ENCODE measurements around the gene SUPT20HL2.
"Not testable (repeated sequence)": the region's sequence is repeated elsewhere in the genome, so short reads cannot be mapped to it uniquely, and the experiment has no call there.

Gene SUPT20HL2
- total RNA-seq, result 0 reads per million in 4 experiments

GRCh38 chrX:24314019-24314635 lies at the start of gene SUPT20HL2:
Gene SUPT20HL2 (minus strand): TSS chrX:24314069. CDS start chrX:24313315, 754 bp downstream.
- DNase-seq, result no peak

- DNase-seq, result not testable (repeated sequence)
Observed at GRCh38 chrX:24362089-24362745, 48.3 kb upstream of the SUPT20HL2 start.

- DNase-seq, result no peak
Observed at GRCh38 chrX:24360272-24360671, 46.4 kb upstream of the SUPT20HL2 start, which contains the start of gene SUPT20HL1. Gene SUPT20HL1 (plus strand): TSS chrX:24360639. CDS start chrX:24362761, 2,122 bp downstream.

DNA sequence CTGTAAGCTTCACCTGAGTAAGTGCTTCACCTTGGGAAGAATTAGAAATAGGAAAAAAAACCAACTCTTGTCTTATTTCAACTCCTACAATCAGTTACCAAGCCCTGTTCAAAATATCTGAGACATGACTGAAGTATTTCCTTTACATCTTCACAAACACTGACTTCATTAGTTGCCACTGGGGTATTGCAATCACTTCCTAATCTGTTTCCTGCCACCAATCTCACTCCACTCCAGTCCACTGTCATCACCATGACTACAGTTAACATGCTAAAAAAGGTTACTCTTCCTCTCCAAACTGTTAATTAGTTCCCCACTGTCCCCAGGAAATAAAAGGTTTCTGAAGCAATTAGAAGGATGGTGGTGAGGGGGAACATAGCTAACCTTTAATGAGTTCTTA lies 43.2 kb upstream of the SUPT20HL2 start:
- DNase-seq, result no peak

- DNase-seq, result no peak
Observed at GRCh38 chrX:24355095-24355494, 41.2 kb upstream of the SUPT20HL2 start.

DNA sequence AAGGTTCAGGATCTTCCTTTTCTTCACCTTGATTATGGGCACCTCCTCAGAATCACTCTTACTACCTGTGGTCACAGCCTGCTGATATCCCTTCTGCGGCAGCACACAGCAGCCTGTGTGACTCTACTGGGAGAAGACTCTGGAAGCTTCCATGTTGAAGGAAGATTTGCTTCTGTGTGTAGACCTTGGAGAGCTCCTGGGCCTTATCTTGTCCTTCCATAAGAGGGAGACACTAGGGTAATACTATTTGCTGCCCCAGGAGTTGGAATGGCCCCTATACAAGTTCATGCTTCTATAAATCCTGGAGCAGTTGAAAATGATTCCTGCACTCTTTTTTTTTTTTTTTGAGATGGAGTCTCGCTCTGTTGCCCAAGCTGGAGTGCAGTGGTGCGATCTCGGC lies 36.3 kb upstream of the SUPT20HL2 start:
- DNase-seq, result no peak

GRCh38 chrX:24347881-24348280 lies 34.0 kb upstream of the SUPT20HL2 start:
- no peak for DNase-seq

GRCh38 chrX:24343719-24344118 lies 29.9 kb upstream of the SUPT20HL2 start:
- no peak for DNase-seq

- DNase-seq, result no peak
Observed at GRCh38 chrX:24341795-24342194, 27.9 kb upstream of the SUPT20HL2 start.

GRCh38 chrX:24340501-24340900 lies 26.6 kb upstream of the SUPT20HL2 start:
- no peak for DNase-seq

- DNase-seq, result no peak
Observed at GRCh38 chrX:24339911-24340310, 26.0 kb upstream of the SUPT20HL2 start.

GRCh38 chrX:24335871-24336270 lies 22.0 kb upstream of the SUPT20HL2 start:
- no peak for DNase-seq

GRCh38 chrX:24334461-24334860 lies 20.6 kb upstream of the SUPT20HL2 start:
- no peak for DNase-seq

- no peak for DNase-seq
Observed at GRCh38 chrX:24333371-24333770, 19.5 kb upstream of the SUPT20HL2 start.

- no peak for DNase-seq
Observed at GRCh38 chrX:24332878-24333277, 19.0 kb upstream of the SUPT20HL2 start.

GRCh38 chrX:24325231-24325630 lies 11.4 kb upstream of the SUPT20HL2 start:
- no peak for DNase-seq

- no peak for DNase-seq
Observed at GRCh38 chrX:24321741-24322395, 8.0 kb upstream of the SUPT20HL2 start.

GRCh38 chrX:24317567-24317966 lies 3.7 kb upstream of the SUPT20HL2 start:
- DNase-seq, result no peak

DNA sequence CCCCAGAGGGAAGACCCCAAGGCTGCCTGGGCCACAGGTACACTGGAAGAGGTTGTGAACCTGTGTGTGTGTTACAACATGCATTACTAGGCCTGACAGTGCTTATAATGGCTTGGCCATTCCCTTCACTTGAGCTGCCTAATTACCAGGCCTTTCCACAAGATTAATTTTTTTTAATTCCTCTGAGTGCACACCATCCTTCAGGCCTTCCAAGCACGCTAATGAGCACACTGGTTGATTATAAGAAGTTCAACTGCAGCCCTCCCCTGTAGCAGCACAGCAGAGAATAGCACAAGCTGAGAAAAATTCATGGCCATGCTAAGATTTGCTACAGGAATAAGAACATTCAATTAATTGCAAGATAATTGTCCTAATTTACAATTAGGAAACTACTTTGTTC lies 2.2 kb upstream of the SUPT20HL2 start:
- DNase-seq, result no peak

DNA sequence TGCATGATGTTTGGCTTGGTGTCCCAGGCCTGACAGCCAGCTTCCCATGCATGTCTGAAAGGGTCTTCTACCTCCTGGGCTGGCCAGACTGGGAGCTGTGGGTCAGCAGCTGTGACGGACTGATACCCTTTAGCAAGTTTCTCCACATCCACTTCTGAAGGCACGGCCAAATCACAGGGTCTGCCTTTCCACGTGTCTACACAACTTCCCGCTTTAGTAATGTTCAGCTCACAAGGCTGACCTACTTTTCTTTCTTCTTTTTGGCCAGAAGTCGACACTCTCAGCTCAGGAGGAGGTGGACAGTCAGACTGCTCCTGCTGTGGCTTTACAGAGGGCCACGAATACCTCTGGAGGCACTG lies 1.6 kb downstream of the SUPT20HL2 start:
- not testable (repeated sequence) for DNase-seq

DNA sequence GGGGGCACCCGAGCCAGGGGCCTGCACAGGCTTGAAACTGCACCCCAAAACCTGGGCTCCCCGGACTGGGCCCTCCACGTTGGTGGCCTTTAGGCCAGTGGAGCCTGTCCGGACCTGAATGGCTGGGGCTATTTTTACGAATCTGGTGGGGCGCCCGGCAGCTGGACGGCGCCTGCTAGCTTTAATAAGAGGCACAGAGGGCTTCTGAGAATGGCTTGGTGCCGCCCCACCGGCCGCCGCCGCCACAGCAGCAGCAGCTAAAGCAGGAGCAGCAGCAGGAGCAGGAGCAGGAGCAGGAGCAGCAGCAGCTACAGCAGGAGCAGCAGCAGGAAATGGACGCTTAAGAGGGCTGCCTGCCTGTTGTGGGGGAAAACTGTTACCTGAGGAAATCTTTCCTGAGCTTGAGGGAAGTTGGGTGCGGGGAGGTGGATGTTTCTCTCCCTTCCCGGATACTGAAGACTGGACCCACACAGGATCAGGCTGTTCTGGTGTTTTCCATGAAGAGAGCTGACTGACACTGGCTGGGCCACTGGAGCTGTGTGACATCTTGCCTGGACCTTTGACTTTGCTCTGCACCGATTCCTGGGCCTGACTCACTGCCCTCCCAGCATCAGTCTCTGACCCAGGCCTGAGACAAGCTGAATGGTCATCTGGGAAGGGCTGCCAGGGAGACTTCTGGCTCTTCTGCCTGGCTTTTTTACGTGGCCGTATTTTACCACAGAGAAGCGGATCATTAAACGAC lies 2.2 kb downstream of the SUPT20HL2 start:
- DNase-seq, result not testable (repeated sequence)

- DNase-seq, result not testable (repeated sequence)
Observed at GRCh38 chrX:24310916-24311315, 3.0 kb downstream of the SUPT20HL2 start.

Data from effector CD8-positive, alpha-beta T cell (primary cell).